Measurements from ENCODE around the gene GOLGA6A.

DNA sequence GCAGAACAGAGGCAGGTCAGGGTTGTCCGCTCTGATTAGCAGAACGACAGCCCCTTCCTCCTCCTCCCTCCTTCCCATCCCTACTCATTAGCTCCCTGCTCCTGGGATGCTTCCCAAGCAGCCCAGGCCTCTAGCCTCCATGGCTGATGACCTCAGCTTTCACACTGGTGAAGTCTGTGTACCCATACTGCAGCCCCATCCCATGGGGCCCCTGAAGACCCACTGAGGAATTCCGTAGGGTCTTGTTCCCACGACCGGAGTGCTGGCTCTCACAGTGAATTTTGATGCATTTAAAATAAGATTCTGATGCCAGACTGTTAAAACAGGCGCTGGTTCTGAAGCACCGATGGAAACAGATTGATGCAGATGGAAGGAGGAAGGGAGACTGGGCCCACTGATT lies 36.1 kb downstream of the GOLGA6A start:
- TF ChIP-seq GABPB1 (CRISPR knock-in tag; IDR thresholded peaks at IDR 0.05): no peak
- TF ChIP-seq, protein P1, sequence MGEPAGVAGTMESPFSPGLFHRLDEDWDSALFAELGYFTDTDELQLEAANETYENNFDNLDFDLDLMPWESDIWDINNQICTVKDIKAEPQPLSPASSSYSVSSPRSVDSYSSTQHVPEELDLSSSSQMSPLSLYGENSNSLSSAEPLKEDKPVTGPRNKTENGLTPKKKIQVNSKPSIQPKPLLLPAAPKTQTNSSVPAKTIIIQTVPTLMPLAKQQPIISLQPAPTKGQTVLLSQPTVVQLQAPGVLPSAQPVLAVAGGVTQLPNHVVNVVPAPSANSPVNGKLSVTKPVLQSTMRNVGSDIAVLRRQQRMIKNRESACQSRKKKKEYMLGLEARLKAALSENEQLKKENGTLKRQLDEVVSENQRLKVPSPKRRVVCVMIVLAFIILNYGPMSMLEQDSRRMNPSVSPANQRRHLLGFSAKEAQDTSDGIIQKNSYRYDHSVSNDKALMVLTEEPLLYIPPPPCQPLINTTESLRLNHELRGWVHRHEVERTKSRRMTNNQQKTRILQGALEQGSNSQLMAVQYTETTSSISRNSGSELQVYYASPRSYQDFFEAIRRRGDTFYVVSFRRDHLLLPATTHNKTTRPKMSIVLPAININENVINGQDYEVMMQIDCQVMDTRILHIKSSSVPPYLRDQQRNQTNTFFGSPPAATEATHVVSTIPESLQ (CRISPR knock-in tag; IDR thresholded peaks at IDR 0.05): no peak
- TF ChIP-seq CTCF (IDR thresholded peaks at IDR 0.05): no peak
- TF ChIP-seq, protein P2, sequence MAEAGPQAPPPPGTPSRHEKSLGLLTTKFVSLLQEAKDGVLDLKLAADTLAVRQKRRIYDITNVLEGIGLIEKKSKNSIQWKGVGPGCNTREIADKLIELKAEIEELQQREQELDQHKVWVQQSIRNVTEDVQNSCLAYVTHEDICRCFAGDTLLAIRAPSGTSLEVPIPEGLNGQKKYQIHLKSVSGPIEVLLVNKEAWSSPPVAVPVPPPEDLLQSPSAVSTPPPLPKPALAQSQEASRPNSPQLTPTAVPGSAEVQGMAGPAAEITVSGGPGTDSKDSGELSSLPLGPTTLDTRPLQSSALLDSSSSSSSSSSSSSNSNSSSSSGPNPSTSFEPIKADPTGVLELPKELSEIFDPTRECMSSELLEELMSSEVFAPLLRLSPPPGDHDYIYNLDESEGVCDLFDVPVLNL (CRISPR knock-in tag; IDR thresholded peaks at IDR 0.05; ENCODE audit: borderline replicate concordance, low read depth): no peak
- TF ChIP-seq SMAD4 (CRISPR knock-in tag; IDR thresholded peaks at IDR 0.05): no peak
- TF ChIP-seq, protein P3, sequence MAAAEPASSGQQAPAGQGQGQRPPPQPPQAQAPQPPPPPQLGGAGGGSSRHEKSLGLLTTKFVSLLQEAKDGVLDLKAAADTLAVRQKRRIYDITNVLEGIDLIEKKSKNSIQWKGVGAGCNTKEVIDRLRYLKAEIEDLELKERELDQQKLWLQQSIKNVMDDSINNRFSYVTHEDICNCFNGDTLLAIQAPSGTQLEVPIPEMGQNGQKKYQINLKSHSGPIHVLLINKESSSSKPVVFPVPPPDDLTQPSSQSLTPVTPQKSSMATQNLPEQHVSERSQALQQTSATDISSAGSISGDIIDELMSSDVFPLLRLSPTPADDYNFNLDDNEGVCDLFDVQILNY (CRISPR knock-in tag; IDR thresholded peaks at IDR 0.05): no peak
- TF ChIP-seq, protein P4, sequence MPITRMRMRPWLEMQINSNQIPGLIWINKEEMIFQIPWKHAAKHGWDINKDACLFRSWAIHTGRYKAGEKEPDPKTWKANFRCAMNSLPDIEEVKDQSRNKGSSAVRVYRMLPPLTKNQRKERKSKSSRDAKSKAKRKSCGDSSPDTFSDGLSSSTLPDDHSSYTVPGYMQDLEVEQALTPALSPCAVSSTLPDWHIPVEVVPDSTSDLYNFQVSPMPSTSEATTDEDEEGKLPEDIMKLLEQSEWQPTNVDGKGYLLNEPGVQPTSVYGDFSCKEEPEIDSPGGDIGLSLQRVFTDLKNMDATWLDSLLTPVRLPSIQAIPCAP (CRISPR knock-in tag; IDR thresholded peaks at IDR 0.05): no peak
